Mucosa of descending colon (tissue), 3 donors: ENCODE data around the gene MYO1E. TPM values are rescaled to one million over a fixed set of nuclear protein-coding genes. Genes with fewer than 3 reads are reported as not detected.

Source experiments
- ATAC-seq: fragments of 200-7000 bp; cut with Tn5 transposase; one replicate; pipeline ENCODE4 v1.9.1; 2020; ENCODE audit warnings: mild to moderate bottlenecking, moderate library complexity
- DNase-seq, 3 donors: peaks; one replicate each; pipeline ENCODE4 v3.0.0-alpha.2; 2020
- H3K36me3 ChIP-seq: fragments of 200-600 bp; one replicate; pipeline ENCODE4 v1.8.0; 2021; ENCODE audit warnings: low read depth, mild to moderate bottlenecking
- H3K4me1 ChIP-seq: fragments of 200-600 bp; one replicate; pipeline ENCODE4 v1.8.0; 2021; ENCODE audit warnings: low read depth, mild to moderate bottlenecking
- H3K4me3 ChIP-seq: fragments of 200-600 bp; one replicate; pipeline ENCODE4 v1.8.0; 2021; ENCODE audit warnings: mild to moderate bottlenecking
- H3K9me3 ChIP-seq: fragments of 200-600 bp; one replicate; pipeline ENCODE4 v1.8.0; 2021; ENCODE audit warnings: mild to moderate bottlenecking
- CTCF ChIP-seq: fragments of 200-600 bp; IDR thresholded peaks from one replicate; pipeline ENCODE4 v1.8.0; 2022; ENCODE audit warnings: antibody characterized with exemption, mild to moderate bottlenecking
- intact Hi-C, 2 donors: fragments of 100-400 bp; cut with DNase I in 1 of 2; cut with micrococcal nuclease in 1 of 2; formaldehyde crosslinking; loops; one replicate each; pipeline versions ENCODE4 v1.11.0 to v1.11.1; 2022; cut with DNase I, micrococcal nuclease
- total RNA-seq, 3 donors: library from RNA; stranded (reverse); fragmentation: NEBNext Ultra II Directional in 2 of 3; extraction: Animal tissue kit (Norgen Biotek cat#: 25700) in 2 of 3; gene quantifications; one replicate each; pipeline versions ENCODE4 v1.2.1 to v1.2.4, GENCODE V29; 2021 to 2023
- donor health status: DM: no; HTN: no; CAD: no; lungs with moderate emphysema.
- donor health status: DM: no; HTN: no; CAD: no.
- donor health status: DM: no; HTN: yes; CAD: no.

MYO1E gene
- total RNA-seq, 3 donors from 2014 or later, result 189 to 325 (median 283) TPM

GRCh38 chr15:59104912-59105732 is 267.5 kb downstream of the MYO1E start, which contains the start of gene CCNB2:
CCNB2 (plus strand) TSS chr15:59105146; CDS start chr15:59105269, 123 bp downstream.
- DNase-seq (peak; percentile 88 to 91 (median 89)), ATAC-seq (peak; percentile 99)
- H3K9me3 ChIP-seq, result no peaks in the 10 kb centered on the region
- peak within 1 kb of the TSS; percentile 54 for H3K4me3 ChIP-seq
- H3K4me1 ChIP-seq, result peaks cover 2% of the 10 kb centered on the region
- intact Hi-C loops, result no loop called here
- no peak for TF ChIP-seq CTCF
- no peaks in the 10 kb centered on the region for H3K36me3 ChIP-seq

- DNase-seq, result no peak
Measured at GRCh38 chr15:59104602-59104911, 268.1 kb downstream of the MYO1E start.

GRCh38 chr15:59099162-59099685 is 273.4 kb downstream of the MYO1E start:
- H3K4me3 ChIP-seq, result no peak overlapping the region
- ATAC-seq (no peak), DNase-seq (no peak)
- intact Hi-C loops, result no loop called here
- TF ChIP-seq CTCF, result no peak
- no peaks in the 10 kb centered on the region for H3K9me3 ChIP-seq
- H3K4me1 ChIP-seq, result no peaks in the 10 kb centered on the region
- H3K36me3 ChIP-seq, result no peaks in the 10 kb centered on the region

More at GRCh38 chr15:59104602-59104911, 268.1 kb downstream of the MYO1E start:
- ATAC-seq, result peak; percentile 25
- TF ChIP-seq CTCF, result no peak
- H3K36me3 ChIP-seq, result no peaks in the 10 kb centered on the region
- no peak overlapping the region for H3K4me3 ChIP-seq
- peaks cover 2% of the 10 kb centered on the region for H3K4me1 ChIP-seq
- intact Hi-C loops, result no loop called here
- no peaks in the 10 kb centered on the region for H3K9me3 ChIP-seq

GRCh38 chr15:59096429-59096828 is 276.2 kb downstream of the MYO1E start:
- H3K9me3 ChIP-seq, result no peaks in the 10 kb centered on the region
- ATAC-seq, result no peak
- TF ChIP-seq CTCF, result no peak
- no peaks in the 10 kb centered on the region for H3K4me1 ChIP-seq
- H3K4me3 ChIP-seq, result no peak overlapping the region
- no peak for DNase-seq
- H3K36me3 ChIP-seq, result no peaks in the 10 kb centered on the region
- intact Hi-C loops, result no loop called here

- Histone ChIP-seq H3K4me3 (no peak overlapping the region), H3K4me1 (no peaks in the 10 kb centered on the region), H3K9me3 (no peaks in the 10 kb centered on the region), H3K36me3 (no peaks in the 10 kb centered on the region)
- no peak for DNase-seq
- TF ChIP-seq CTCF, result no peak
- intact Hi-C loops, result no loop called here
- ATAC-seq, result no peak
Measured at GRCh38 chr15:59094077-59094476, 278.6 kb downstream of the MYO1E start.
